Nephron (organoid): ENCODE measurements around the gene MRPL34.

Experiments used
- H3K27ac Mint-ChIP-seq, 3 experiments: 2 replicates each; pipeline ENCODE4 v1.8.0; 2020; ENCODE audit warnings: mixed read lengths in 3 of 3, mild to moderate bottlenecking in 2 of 3, moderate library complexity in 1 of 3
- H3K27me3 Mint-ChIP-seq: 2 replicates; pipeline ENCODE4 v1.8.0; 2021; ENCODE audit warnings: low read depth, mild to moderate bottlenecking, moderate library complexity, mixed read lengths
- H3K36me3 Mint-ChIP-seq: 2 replicates; pipeline ENCODE4 v1.8.0; 2020; ENCODE audit warnings: low read depth, mixed read lengths
- H3K4me1 Mint-ChIP-seq: 2 replicates; pipeline ENCODE4 v1.8.0; 2020; ENCODE audit warnings: mixed read lengths
- H3K4me3 Mint-ChIP-seq, 3 experiments: 2 replicates each; pipeline ENCODE4 v1.8.0; 2020; ENCODE audit warnings: mild to moderate bottlenecking in 3 of 3, mixed read lengths in 3 of 3, moderate library complexity in 2 of 3
- H3K9me3 Mint-ChIP-seq: 2 replicates; pipeline ENCODE4 v1.8.0; 2020; ENCODE audit warnings: mixed read lengths
- TF ChIP-seq, protein P1 (sequence below), 3 experiments: fragments of 200-600 bp; sonication (generic); IDR thresholded peaks; one replicate each; pipeline ENCODE4 v1.5.0; 2021; ENCODE audit warnings: antibody characterized with exemption in 3 of 3; ENCODE audit not compliant: unreplicated experiment in 3 of 3

The MRPL34 gene

DNA sequence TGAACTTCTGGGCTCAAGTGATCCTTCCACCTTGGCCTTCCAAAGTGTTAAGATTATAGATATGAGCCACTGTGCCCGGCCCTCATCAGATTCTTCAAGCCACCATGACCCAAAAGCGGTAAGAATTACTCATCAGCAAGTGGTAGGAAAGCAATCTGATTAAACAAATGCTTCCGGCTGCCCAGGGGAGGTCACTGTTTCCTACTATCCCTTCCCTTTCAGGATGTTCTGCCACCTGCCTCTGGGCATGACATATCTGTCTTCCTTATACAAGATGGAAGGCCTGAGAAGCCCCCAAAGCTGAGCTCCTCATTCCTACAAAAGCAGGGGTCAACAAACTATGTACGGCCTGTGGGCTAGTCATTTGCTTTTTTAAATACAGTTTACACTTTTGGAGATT, 9.4 kb upstream of the MRPL34 start:
- Mint-ChIP-seq H3K27ac (no peak overlapping the region), H3K27me3 (no peaks in the 10 kb centered on the region)

DNA sequence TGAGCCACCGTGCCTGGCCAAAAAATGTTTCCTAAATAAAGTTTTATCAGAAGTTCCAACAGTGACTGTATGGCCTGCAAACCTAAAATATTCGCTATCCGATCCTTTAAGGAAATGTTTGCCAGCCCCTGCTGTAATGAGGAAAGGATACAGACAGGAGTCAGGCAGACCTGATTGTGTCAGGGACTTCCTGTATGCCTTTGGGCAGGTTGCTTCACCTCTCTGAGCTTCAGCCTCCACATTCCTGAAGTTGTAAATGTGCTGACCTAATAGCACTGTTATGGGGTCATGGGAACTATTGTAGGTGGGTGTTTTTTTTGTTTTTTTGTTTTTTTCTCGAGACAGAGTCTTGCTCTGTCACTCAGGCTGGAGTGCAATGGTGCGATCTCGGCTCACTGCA, 8.7 kb upstream of the MRPL34 start:
- Mint-ChIP-seq H3K36me3 (peaks cover 23% of the 10 kb centered on the region), H3K4me3 (no peak overlapping the region), H3K27ac (no peak overlapping the region), H3K27me3 (no peaks in the 10 kb centered on the region), H3K9me3 (no peaks in the 10 kb centered on the region), H3K4me1 (peaks cover 1% of the 10 kb centered on the region)
- TF ChIP-seq, protein P1, sequence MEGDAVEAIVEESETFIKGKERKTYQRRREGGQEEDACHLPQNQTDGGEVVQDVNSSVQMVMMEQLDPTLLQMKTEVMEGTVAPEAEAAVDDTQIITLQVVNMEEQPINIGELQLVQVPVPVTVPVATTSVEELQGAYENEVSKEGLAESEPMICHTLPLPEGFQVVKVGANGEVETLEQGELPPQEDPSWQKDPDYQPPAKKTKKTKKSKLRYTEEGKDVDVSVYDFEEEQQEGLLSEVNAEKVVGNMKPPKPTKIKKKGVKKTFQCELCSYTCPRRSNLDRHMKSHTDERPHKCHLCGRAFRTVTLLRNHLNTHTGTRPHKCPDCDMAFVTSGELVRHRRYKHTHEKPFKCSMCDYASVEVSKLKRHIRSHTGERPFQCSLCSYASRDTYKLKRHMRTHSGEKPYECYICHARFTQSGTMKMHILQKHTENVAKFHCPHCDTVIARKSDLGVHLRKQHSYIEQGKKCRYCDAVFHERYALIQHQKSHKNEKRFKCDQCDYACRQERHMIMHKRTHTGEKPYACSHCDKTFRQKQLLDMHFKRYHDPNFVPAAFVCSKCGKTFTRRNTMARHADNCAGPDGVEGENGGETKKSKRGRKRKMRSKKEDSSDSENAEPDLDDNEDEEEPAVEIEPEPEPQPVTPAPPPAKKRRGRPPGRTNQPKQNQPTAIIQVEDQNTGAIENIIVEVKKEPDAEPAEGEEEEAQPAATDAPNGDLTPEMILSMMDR (IDR thresholded peaks at IDR 0.05; ENCODE audit: unreplicated experiment in 3 of 3): no peak

More for the DNA sequence above, 9.4 kb upstream of the MRPL34 start:
- TF ChIP-seq, protein P1 (IDR thresholded peaks at IDR 0.05; ENCODE audit: unreplicated experiment in 3 of 3): no peak
- Mint-ChIP-seq H3K36me3 (peaks cover 22% of the 10 kb centered on the region), H3K9me3 (no peaks in the 10 kb centered on the region), H3K4me1 (no peaks in the 10 kb centered on the region), H3K4me3 (no peak overlapping the region)

DNA sequence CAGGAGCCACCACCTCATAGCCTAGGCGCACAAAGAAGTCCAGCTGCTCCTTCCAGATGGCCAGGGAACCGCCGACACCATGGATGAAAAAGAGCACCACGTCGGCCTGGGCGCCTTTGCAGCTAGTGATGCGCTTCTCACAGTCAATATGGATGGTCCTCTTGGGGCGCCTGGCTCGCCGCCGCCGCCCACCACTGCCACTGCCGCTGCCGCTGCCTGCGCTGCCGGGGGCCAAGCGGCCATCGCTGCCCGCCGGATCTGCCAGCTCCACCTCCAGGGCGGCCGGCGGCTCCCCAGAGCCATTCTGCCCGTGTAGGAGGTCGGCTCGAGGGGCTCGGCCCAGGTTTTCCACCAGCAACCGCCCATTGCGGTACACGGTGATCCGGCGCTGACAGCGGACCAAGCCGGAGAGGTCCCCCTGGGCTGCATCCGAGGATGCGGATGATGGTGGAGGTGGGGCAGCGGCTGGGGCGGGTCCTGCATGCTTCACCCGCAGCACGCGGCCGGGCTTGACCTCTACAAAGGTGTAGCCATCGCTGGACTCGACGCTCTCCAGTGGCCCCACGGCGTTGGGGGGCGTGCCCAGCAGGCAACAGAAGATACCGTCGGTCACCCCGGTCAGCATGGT, 4.6 kb upstream of the MRPL34 start:
- no peaks in the 10 kb centered on the region for H3K9me3 Mint-ChIP-seq
- H3K36me3 Mint-ChIP-seq: peaks cover 22% of the 10 kb centered on the region
- H3K27ac Mint-ChIP-seq: no peak overlapping the region
- peaks cover 32% of the 10 kb centered on the region for H3K4me1 Mint-ChIP-seq
- H3K4me3 Mint-ChIP-seq: peak overlapping the region; percentile 77 to 83 (median 80)
- TF ChIP-seq, protein P1 (IDR thresholded peaks at IDR 0.05; ENCODE audit: unreplicated experiment in 3 of 3): no peak
- no peaks in the 10 kb centered on the region for H3K27me3 Mint-ChIP-seq

DNA sequence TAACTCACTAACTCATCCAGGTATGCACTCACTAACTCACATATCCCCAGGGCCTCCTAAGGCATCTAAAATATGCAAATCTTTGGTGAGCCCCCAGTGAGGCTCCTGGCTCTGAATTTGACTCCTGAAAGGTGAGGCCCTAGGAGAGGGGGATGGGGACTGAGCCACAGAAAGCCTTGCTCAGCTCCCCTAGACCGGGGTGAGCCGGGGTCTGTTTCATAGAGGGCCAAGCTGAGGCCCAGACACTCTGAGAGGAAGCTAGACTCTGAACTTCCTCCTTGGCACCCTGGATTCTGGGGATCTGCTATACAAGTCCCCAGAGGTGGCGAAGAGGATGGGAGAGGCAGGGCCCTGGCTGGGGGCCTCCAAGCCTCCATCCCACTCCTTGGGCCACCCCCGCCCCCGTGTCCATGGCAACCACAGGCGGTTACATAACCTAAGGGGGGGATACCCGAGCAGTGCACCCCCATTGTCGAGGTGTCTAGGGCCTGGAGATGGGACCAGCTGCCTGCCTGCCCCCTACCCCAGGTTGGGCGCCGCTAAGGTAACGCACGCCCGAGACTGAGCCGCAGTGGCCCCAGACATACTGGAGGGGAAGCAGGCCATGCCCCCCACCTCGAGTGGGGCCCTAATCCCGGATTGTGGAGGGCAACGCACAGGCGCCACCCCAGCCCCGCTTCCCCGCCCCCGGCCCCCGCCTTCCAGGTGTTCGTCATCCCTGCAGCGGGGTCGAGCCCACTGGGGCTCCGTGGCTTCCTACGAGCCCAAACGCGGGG, 3.1 kb upstream of the MRPL34 start:
- H3K9me3 Mint-ChIP-seq: no peaks in the 10 kb centered on the region
- H3K4me1 Mint-ChIP-seq: peaks cover 39% of the 10 kb centered on the region
- TF ChIP-seq, protein P1 (IDR thresholded peaks at IDR 0.05; ENCODE audit: unreplicated experiment in 3 of 3): no peak
- peak overlapping the region; percentile 80 to 94 (median 87) for H3K4me3 Mint-ChIP-seq
- H3K27me3 Mint-ChIP-seq: no peaks in the 10 kb centered on the region
- peaks cover 15% of the 10 kb centered on the region for H3K36me3 Mint-ChIP-seq
- H3K27ac Mint-ChIP-seq: no peak overlapping the region

DNA sequence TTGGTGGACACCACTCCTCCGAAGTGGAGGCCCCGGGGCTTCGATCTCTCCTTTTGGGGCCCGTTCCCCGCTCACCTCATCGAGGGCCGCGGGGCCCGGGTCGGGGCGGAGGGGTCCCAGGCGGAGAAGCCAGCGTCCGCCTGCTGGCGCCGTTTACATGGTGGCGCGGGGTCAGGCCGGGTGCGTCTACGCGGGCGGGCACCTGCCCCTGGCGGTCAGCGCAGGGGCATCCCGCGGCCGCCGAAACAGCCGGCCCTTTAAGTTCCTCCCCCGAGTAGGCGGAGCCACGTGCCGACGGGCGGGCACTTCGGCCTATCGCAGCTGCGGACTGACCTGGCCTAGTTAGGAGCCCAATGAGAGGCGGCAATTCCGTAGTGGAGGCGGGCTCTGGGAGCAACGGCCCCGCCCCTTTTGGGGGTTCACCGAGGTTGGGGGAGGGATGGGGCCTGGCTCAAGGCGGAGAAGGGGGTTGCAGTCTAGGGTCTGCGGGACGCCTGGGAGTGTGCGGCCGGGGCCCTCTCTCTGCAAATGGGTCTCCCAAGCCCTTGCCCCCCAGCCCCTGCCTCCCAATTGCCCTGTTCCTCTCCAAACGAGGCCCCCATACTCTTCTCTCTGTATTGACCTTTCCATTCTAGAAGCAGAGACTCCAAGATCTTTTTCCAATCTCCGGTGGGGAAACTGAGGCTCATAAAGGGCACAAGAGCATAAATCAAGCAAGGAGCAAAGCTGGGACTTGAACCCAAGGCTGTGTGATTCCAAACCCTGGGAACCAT, 2.3 kb upstream of the MRPL34 start, which contains the start of gene ABHD8:
ABHD8 (minus strand) TSS at position 259 of the 773 bp plus-strand sequence. CDS start 1,809 bp downstream, outside the sequence.
- no peaks in the 10 kb centered on the region for H3K27me3 Mint-ChIP-seq

More for the DNA sequence above, 2.3 kb upstream of the MRPL34 start, which contains the start of gene ABHD8:
- peaks cover 44% of the 10 kb centered on the region for H3K4me1 Mint-ChIP-seq
- H3K4me3 Mint-ChIP-seq: peak within 1 kb of the TSS; percentile 80 to 95 (median 94)
- no peaks in the 10 kb centered on the region for H3K9me3 Mint-ChIP-seq
- TF ChIP-seq, protein P1 (IDR thresholded peaks at IDR 0.05; ENCODE audit: unreplicated experiment in 3 of 3): peak; percentile 73 to 78 (median 74)
- H3K36me3 Mint-ChIP-seq: peaks cover 11% of the 10 kb centered on the region
- peak within 1 kb of the TSS; percentile 79 to 91 (median 86) for H3K27ac Mint-ChIP-seq
